ENCODE measurements around the gene MERTK. TPM values are rescaled to one million over a fixed set of nuclear protein-coding genes. Genes with fewer than 3 reads are reported as not detected.
"Not testable (repeated sequence)": the region's sequence is repeated elsewhere in the genome, so short reads cannot be mapped to it uniquely, and the experiment has no call there.

Gene MERTK
- total and polyA plus RNA-seq, 2 donors (not counting 1 experiment from before 2014, with no cell fraction given), result 0.04 to 0.34 TPM

GRCh38 chr2:112041460-112041859 is 143.1 kb downstream of the MERTK start:
- H3K4me1 Mint-ChIP-seq; intact Hi-C loops (cut with micrococcal nuclease); H3K9me3 Mint-ChIP-seq (ENCODE audit: insufficient read depth); H3K79me2 ChIP-seq (ENCODE audit: control insufficient read depth, insufficient read depth, low read length); H3K27ac ChIP-seq (ENCODE audit: low read length in 2 of 2); H3K27me3 ChIP-seq (replicated peaks in 1 of 4; ENCODE audit: control extremely low read depth in 1 of 4, control insufficient read depth in 3 of 4, insufficient read depth in 4 of 4, low read length in 3 of 4); H3K4me3 Mint-ChIP-seq; ATAC-seq (ENCODE audit: low read depth); H3K36me3 ChIP-seq (replicated peaks in 1 of 2; ENCODE audit: control extremely low read depth in 1 of 2, control insufficient read depth in 1 of 2, extremely low read depth in 1 of 2, insufficient read depth in 2 of 2, low read length in 1 of 2); POLR2A ChIA-PET; CTCF ChIA-PET; H3K27ac Mint-ChIP-seq; H2AFZ ChIP-seq (ENCODE audit: insufficient read depth, low read depth, low read length, poor library complexity, severe bottlenecking); H3K27me3 Mint-ChIP-seq; DNase-seq; H3K9ac ChIP-seq (ENCODE audit: low read length); H4K20me1 ChIP-seq (ENCODE audit: control insufficient read depth, insufficient read depth, low read length, poor library complexity, severe bottlenecking); H3K4me3 ChIP-seq (ENCODE audit: control extremely low read depth in 1 of 5, extremely low read depth in 1 of 5, insufficient read depth in 1 of 5, low read depth in 2 of 5, low read length in 4 of 5); H3K4me1 ChIP-seq (ENCODE audit: control insufficient read depth in 2 of 2, insufficient read depth in 2 of 2, low read length in 2 of 2); H3K4me2 ChIP-seq (replicated peaks; ENCODE audit: low read depth, low read length, poor library complexity, severe bottlenecking): not testable (repeated sequence)
- WGBS (ENCODE audit: insufficient coverage), result 100% methylated on average over 5 of the region's 6 CpGs
- peaks cover 6 to 18% (median 6%) of the 10 kb centered on the region in 3 donors for H3K9me3 ChIP-seq (ENCODE audit: control extremely low read depth in 1 of 3, control insufficient read depth in 2 of 3, insufficient read depth in 1 of 3, low read length in 2 of 3)

GRCh38 chr2:112045446-112046014 is 147.1 kb downstream of the MERTK start:
- H3K4me3 Mint-ChIP-seq, result no peak overlapping the region
- Histone ChIP-seq H3K9me3 (ENCODE audit: control extremely low read depth in 1 of 3, control insufficient read depth in 2 of 3, insufficient read depth in 1 of 3, low read length in 2 of 3) (peaks cover 0 to 9% (median 1%) of the 10 kb centered on the region in 3 donors), H3K79me2 (ENCODE audit: control insufficient read depth, insufficient read depth, low read length) (no peaks in the 10 kb centered on the region), H3K36me3 (replicated peaks in 1 of 2; ENCODE audit: control extremely low read depth in 1 of 2, control insufficient read depth in 1 of 2, extremely low read depth in 1 of 2, insufficient read depth in 2 of 2, low read length in 1 of 2) (no peaks in the 10 kb centered on the region), H3K27me3 (replicated peaks in 1 of 4; ENCODE audit: control extremely low read depth in 1 of 4, control insufficient read depth in 3 of 4, insufficient read depth in 4 of 4, low read length in 3 of 4) (peaks cover 0 to 3% (median 0%) of the 10 kb centered on the region in 4 experiments), H3K27ac (ENCODE audit: low read length in 2 of 2) (no peak overlapping the region), H4K20me1 (ENCODE audit: control insufficient read depth, insufficient read depth, low read length, poor library complexity, severe bottlenecking) (no peaks in the 10 kb centered on the region), H3K4me1 (ENCODE audit: control insufficient read depth in 2 of 2, insufficient read depth in 2 of 2, low read length in 2 of 2) (no peaks in the 10 kb centered on the region), H3K4me2 (replicated peaks; ENCODE audit: low read depth, low read length, poor library complexity, severe bottlenecking) (no peak overlapping the region), H2AFZ (ENCODE audit: insufficient read depth, low read depth, low read length, poor library complexity, severe bottlenecking) (no peak overlapping the region), H3K4me3 (ENCODE audit: control extremely low read depth in 1 of 5, extremely low read depth in 1 of 5, insufficient read depth in 1 of 5, low read depth in 2 of 5, low read length in 4 of 5) (no peak overlapping the region), H3K9ac (ENCODE audit: low read length) (no peak overlapping the region)
- no peak for TF ChIP-seq CTCF (IDR thresholded peaks at IDR 0.05)
- TF ChIP-seq EZH2 (IDR thresholded peaks at IDR 0.05; ENCODE audit: borderline replicate concordance, insufficient read depth, low read depth, low read length, poor library complexity, severe bottlenecking), result no peak
- DNase-seq (no peak), ATAC-seq (ENCODE audit: low read depth) (no peak)
- ChIA-PET CTCF (interaction anchor here (2.5 kb wide), 1 partner anchor 158 kb away, joined by 13 read pairs; no protein-coding TSS in a partner anchor), POLR2A (no interaction called here)
- no peaks in the 10 kb centered on the region for H3K4me1 Mint-ChIP-seq
- intact Hi-C loops (cut with micrococcal nuclease), result no loop called here
- H3K9me3 Mint-ChIP-seq (ENCODE audit: insufficient read depth), result peaks cover 3% of the 10 kb centered on the region
- H3K27ac Mint-ChIP-seq, result no peak overlapping the region
- peaks cover 9% of the 10 kb centered on the region for H3K27me3 Mint-ChIP-seq
